K562 (cell line): ENCODE results near the gene FBLN2.

Source experiments
- EZH2 ChIP-seq: IDR thresholded peaks from 2 replicates; pipeline ENCODE4 v1.6.1; 2012; ENCODE audit warnings: low read depth, mild to moderate bottlenecking, inconsistent platforms, low read length, borderline replicate concordance
- XRCC5 ChIP-seq: fragments of 200-400 bp; formaldehyde crosslinking; IDR thresholded peaks from 2 replicates; pipeline ENCODE4 v1.6.1; 2017; ENCODE audit warnings: low read depth, mild to moderate bottlenecking, low read length
- TF ChIP-seq, protein P1 (sequence below), 3 experiments: IDR thresholded peaks in 2 of 3; conservative IDR thresholded peaks in 1 of 3; 2 replicates each; pipeline ENCODE4 v1.5.1; 2011 to 2012; ENCODE audit warnings: low read length in 3 of 3, mild to moderate bottlenecking in 3 of 3, control low read depth in 2 of 3, improper control_type of control experiment in 1 of 3, inconsistent platforms in 1 of 3, low read depth in 1 of 3, mixed read lengths in 1 of 3, moderate library complexity in 1 of 3; ENCODE audit not compliant: insufficient read depth in 2 of 3

DNA sequence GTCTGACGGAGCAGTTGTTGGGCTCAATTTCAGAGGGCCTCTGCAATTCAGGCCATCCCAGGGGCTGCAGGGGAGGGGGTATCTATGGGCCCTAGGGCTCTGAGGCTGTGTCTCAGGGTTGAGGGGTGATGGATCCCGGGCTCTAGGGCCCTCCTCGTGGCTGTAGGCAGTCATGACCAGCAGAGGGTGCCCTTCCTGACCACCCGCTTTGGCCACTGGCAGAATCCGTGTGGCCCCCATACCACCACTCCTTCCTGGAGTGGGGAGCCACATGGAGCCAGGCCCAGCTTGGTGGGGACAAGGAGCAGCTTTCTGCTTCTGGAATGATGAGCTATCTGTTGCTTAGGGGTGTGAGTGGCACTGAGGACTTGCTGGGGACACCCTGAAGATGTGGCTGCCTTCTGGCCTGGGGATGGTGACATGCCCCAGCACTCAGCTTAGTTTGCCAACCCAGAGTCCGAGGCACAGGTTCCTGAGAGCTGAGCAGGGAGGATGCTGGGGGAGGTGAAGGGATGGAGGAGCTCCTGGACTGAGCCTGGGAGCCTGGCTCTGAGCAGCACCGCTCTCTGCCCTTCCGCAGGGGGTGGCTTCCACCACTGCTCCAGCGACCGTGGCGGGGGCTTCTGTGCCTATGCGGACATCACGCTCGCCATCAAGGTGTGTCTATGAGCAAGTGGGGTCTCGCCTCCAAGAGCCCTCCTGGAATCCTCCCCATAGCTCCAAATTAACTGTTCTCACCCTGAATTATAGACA, 48.6 kb upstream of the FBLN2 start:
- TF ChIP-seq, protein P1, sequence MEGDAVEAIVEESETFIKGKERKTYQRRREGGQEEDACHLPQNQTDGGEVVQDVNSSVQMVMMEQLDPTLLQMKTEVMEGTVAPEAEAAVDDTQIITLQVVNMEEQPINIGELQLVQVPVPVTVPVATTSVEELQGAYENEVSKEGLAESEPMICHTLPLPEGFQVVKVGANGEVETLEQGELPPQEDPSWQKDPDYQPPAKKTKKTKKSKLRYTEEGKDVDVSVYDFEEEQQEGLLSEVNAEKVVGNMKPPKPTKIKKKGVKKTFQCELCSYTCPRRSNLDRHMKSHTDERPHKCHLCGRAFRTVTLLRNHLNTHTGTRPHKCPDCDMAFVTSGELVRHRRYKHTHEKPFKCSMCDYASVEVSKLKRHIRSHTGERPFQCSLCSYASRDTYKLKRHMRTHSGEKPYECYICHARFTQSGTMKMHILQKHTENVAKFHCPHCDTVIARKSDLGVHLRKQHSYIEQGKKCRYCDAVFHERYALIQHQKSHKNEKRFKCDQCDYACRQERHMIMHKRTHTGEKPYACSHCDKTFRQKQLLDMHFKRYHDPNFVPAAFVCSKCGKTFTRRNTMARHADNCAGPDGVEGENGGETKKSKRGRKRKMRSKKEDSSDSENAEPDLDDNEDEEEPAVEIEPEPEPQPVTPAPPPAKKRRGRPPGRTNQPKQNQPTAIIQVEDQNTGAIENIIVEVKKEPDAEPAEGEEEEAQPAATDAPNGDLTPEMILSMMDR (IDR thresholded peaks at IDR 0.05 in 2 of 3, conservative IDR thresholded peaks at IDR 0.05 in 1 of 3; ENCODE audit: insufficient read depth in 2 of 3, low read depth in 1 of 3, low read length in 3 of 3): peak; percentile 77 to 88 (median 86)
- TF ChIP-seq XRCC5 (no peak), EZH2 (no peak)
